Activated T-cell treated with anti-CD3 and anti-CD28 coated beads, Interleukin-2, amount 50 U/mL, for 72 hours (primary cell): ENCODE results near the gene POP4. TPM values are rescaled to one million over a fixed set of nuclear protein-coding genes. Genes with fewer than 3 reads are reported as not detected.

Experiments
- ATAC-seq, 2 donors: fragments of 150-1000 bp; cut with Tn5 transposase; replicated peaks in 1 of 2; 2 replicates each; pipeline ENCODE4 v1.10.0; 2021; ENCODE audit warnings: moderate library complexity in 2 of 2, mild to moderate bottlenecking in 1 of 2
- DNase-seq, 2 donors: peaks; one replicate each; pipeline ENCODE4 v3.0.0; 2021 to 2022; ENCODE audit warnings: mixed read lengths in 1 of 2
- H3K27ac Mint-ChIP-seq: one replicate; pipeline ENCODE4 v1.8.0; 2022; ENCODE audit warnings: mild to moderate bottlenecking, moderate library complexity, mixed read lengths
- H3K27me3 Mint-ChIP-seq: one replicate; pipeline ENCODE4 v1.8.0; 2022; ENCODE audit warnings: low read depth, mixed read lengths
- H3K36me3 Mint-ChIP-seq, 2 donors: one replicate each; pipeline ENCODE4 v1.8.0; 2022; ENCODE audit warnings: mixed read lengths in 2 of 2, mild to moderate bottlenecking in 1 of 2; ENCODE audit not compliant: insufficient read depth in 2 of 2
- H3K4me1 Mint-ChIP-seq: one replicate; pipeline ENCODE4 v1.8.0; 2022; ENCODE audit warnings: low read depth, mixed read lengths
- H3K4me3 Mint-ChIP-seq, 2 donors: one replicate each; pipeline ENCODE4 v1.8.0; 2022; ENCODE audit warnings: mild to moderate bottlenecking in 2 of 2, mixed read lengths in 2 of 2, moderate library complexity in 2 of 2
- H3K9me3 Mint-ChIP-seq, 2 donors: one replicate each; pipeline ENCODE4 v1.8.0; 2022; ENCODE audit warnings: mixed read lengths in 2 of 2
- total RNA-seq, 2 donors: library from RNA; stranded (reverse); gene quantifications; one replicate each; pipeline ENCODE4 v1.2.3, GENCODE V29; 2022

POP4 gene
- total RNA-seq, 2 donors from 2014 or later: 62.6 to 65.3 TPM

DNA sequence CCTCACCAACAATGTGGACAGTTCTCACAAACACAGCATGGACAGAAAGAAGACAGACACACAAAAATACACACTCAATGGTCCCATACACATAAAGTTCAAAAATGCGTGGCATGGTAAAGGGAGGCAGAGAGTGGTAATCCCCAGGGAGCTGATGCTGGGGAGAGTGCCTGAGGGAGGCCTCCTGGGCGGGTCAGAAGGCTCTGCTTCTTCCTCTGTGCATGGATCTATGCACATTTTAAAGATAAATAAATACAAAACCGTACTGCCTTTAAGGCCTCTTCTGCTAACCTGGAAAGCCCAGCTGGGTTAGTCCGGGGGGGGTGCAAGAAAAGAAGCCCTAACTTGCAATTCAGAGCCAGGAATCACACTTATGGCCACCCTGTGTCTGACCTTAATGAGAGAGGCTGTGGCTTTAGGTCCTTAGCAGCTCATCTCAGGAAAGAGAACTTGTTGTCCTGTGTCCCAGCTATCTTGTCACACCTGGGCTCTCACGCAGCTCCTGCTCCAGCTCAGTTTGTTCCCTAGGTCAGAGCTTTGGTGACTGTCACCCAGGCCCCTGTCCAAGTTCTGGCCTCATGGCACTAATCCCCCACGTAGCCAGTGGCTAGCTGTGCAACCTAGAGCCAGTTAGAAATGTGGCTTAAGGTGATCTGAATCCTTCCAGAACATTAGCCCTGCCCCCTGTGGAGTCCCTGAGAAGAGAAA, 28.5 kb downstream of the POP4 start:
- DNase-seq (no peak), ATAC-seq (no peak)
- no peaks in the 10 kb centered on the region for H3K36me3 Mint-ChIP-seq
- H3K4me1 Mint-ChIP-seq: no peaks in the 10 kb centered on the region
- no peaks in the 10 kb centered on the region for H3K9me3 Mint-ChIP-seq
- H3K4me3 Mint-ChIP-seq: no peak overlapping the region
- H3K27ac Mint-ChIP-seq: no peak overlapping the region
- no peaks in the 10 kb centered on the region for H3K27me3 Mint-ChIP-seq

GRCh38 chr19:29635963-29636362, 29.9 kb downstream of the POP4 start:
- Mint-ChIP-seq H3K9me3 (no peaks in the 10 kb centered on the region), H3K4me1 (no peaks in the 10 kb centered on the region), H3K27me3 (no peaks in the 10 kb centered on the region), H3K4me3 (no peak overlapping the region), H3K36me3 (no peaks in the 10 kb centered on the region), H3K27ac (no peak overlapping the region)
- no peak for DNase-seq
- no peak for ATAC-seq

- DNase-seq (no peak), ATAC-seq (no peak)
- Mint-ChIP-seq H3K4me3 (no peak overlapping the region), H3K9me3 (no peaks in the 10 kb centered on the region), H3K27me3 (no peaks in the 10 kb centered on the region), H3K27ac (no peak overlapping the region), H3K4me1 (no peaks in the 10 kb centered on the region), H3K36me3 (no peaks in the 10 kb centered on the region)
These were observed 30.7 kb downstream of the POP4 start for GRCh38 chr19:29636553-29637360.

DNA sequence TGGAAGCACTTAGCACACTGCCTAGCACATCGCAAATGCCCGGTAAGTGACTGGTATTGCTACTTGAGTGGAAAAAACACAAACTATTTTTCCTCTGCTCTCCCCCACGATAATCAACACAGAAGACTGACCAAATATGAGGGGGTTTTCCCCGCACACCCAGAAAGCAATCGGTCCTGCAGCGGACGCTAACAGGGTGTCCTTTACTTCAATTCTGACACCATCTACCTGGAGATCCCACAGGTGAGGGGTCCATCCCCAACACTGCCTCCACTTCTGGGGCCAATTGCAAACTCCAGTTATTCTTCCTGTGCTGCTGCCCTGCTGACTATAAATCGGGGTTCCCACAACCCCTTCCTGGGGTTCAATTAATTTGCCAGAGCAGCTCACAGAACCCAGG, 33.0 kb downstream of the POP4 start:
- ATAC-seq: no peak
- H3K36me3 Mint-ChIP-seq: no peaks in the 10 kb centered on the region
- DNase-seq: no peak
- H3K27me3 Mint-ChIP-seq: no peaks in the 10 kb centered on the region
- no peak overlapping the region for H3K27ac Mint-ChIP-seq
- H3K4me1 Mint-ChIP-seq: no peaks in the 10 kb centered on the region
- H3K4me3 Mint-ChIP-seq: no peak overlapping the region
- no peaks in the 10 kb centered on the region for H3K9me3 Mint-ChIP-seq

GRCh38 chr19:29640231-29640630, 34.1 kb downstream of the POP4 start:
- Mint-ChIP-seq H3K27me3 (no peaks in the 10 kb centered on the region), H3K9me3 (no peaks in the 10 kb centered on the region), H3K4me1 (peaks cover 3% of the 10 kb centered on the region), H3K36me3 (no peaks in the 10 kb centered on the region), H3K4me3 (no peak overlapping the region), H3K27ac (no peak overlapping the region)
- DNase-seq: no peak
- ATAC-seq: no peak

- Mint-ChIP-seq H3K4me1 (peaks cover 16% of the 10 kb centered on the region), H3K36me3 (no peaks in the 10 kb centered on the region), H3K27me3 (no peaks in the 10 kb centered on the region), H3K27ac (no peak overlapping the region), H3K4me3 (no peak overlapping the region), H3K9me3 (no peaks in the 10 kb centered on the region)
- DNase-seq: no peak
- no peak for ATAC-seq
These were observed 35.5 kb downstream of the POP4 start for GRCh38 chr19:29641597-29641996.

DNA sequence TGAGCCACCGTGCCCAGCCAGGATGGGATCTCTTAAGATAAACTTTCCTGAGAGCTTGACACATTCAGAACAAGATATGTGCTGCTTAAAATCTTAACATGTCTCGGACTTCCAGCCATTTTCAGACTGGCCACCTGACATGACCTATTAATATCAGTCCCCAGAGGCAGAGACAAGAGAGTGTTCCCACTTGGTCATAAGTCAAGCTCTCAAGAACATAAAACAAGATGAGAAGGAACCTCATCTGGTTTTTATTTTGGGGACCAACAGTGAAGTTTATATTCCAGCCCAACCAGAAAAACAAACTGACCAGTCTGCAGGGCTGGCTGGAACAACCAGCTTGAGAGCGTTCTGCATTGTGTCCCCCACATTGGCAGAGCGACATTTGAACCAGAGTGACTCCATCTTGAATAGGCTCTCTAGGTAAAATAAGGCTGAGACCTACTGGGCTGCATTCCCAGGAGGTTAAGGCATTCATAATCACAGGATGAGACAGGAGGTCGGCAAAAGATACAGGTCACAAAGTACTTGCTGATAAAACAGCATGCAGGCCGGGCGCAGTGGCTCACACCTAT, 37.4 kb downstream of the POP4 start:
- H3K4me3 Mint-ChIP-seq: no peak overlapping the region
- DNase-seq (no peak), ATAC-seq (no peak)
- H3K27me3 Mint-ChIP-seq: no peaks in the 10 kb centered on the region
- H3K4me1 Mint-ChIP-seq: peaks cover 17% of the 10 kb centered on the region
- no peaks in the 10 kb centered on the region for H3K36me3 Mint-ChIP-seq
- H3K9me3 Mint-ChIP-seq: no peaks in the 10 kb centered on the region
- no peak overlapping the region for H3K27ac Mint-ChIP-seq

DNA sequence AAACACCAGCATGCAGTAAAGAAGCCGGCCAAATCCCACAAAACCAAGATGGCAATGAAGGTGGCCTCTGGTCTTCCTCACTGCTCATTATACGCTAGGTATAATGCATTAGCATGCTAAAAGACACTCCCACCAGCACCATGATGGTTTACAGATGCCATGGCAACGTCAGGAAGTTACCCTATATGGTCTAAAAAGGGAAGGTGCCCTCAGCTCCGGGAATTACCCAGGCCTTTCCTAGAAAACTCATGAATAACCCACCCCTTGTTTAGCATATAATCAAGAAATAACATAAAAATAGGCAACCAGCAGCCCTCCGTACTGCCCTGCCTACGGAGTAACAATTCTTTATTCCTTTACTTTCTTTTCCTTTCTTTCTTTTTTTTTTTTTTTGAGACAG, 38.1 kb downstream of the POP4 start:
- Mint-ChIP-seq H3K36me3 (no peaks in the 10 kb centered on the region), H3K4me3 (no peak overlapping the region), H3K27me3 (no peaks in the 10 kb centered on the region), H3K27ac (no peak overlapping the region), H3K4me1 (peaks cover 17% of the 10 kb centered on the region), H3K9me3 (no peaks in the 10 kb centered on the region)
- DNase-seq (no peak), ATAC-seq (no peak)

GRCh38 chr19:29645491-29645867, 39.4 kb downstream of the POP4 start:
- Mint-ChIP-seq H3K4me3 (peak overlapping the region; percentile 74 to 78), H3K9me3 (no peaks in the 10 kb centered on the region), H3K36me3 (no peaks in the 10 kb centered on the region), H3K27ac (no peak overlapping the region), H3K4me1 (peaks cover 17% of the 10 kb centered on the region), H3K27me3 (no peaks in the 10 kb centered on the region)
- ATAC-seq: no peak
- no peak for DNase-seq

DNA sequence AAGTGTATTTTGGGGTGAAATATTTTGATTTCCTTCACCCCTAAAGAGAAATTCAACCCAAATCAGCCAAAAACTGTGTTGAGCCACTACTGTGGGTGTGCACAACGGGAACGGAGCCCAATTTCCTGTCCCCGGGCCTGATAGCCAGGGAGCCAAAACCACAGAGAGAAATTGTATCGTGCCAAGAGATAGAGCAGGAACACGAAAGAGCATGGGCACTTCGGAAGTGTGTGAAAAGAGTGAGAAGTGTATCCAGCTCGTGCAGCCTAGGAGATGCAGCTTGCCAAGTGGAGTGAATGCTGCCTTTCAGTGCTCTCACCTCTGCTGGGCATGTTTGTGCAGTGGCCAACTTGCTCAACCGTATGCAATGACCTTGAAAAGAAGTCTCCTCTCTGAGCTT, 39.8 kb downstream of the POP4 start:
- Mint-ChIP-seq H3K4me3 (peak overlapping the region; percentile 74 to 78), H3K4me1 (peaks cover 17% of the 10 kb centered on the region), H3K36me3 (no peaks in the 10 kb centered on the region), H3K27ac (no peak overlapping the region), H3K9me3 (no peaks in the 10 kb centered on the region), H3K27me3 (no peaks in the 10 kb centered on the region)
- no peak for DNase-seq
- ATAC-seq: peak in 1 of 2 donors; percentile 26

GRCh38 chr19:29650772-29651387, 44.8 kb downstream of the POP4 start:
- H3K4me1 Mint-ChIP-seq: peaks cover 16% of the 10 kb centered on the region
- no peak overlapping the region for H3K27ac Mint-ChIP-seq
- peaks cover 0 to 2% of the 10 kb centered on the region in 2 donors for H3K9me3 Mint-ChIP-seq
- no peak for ATAC-seq
- peaks cover 16% of the 10 kb centered on the region for H3K27me3 Mint-ChIP-seq
- no peak for DNase-seq
- peaks cover 0 to 3% of the 10 kb centered on the region in 2 donors for H3K36me3 Mint-ChIP-seq
- H3K4me3 Mint-ChIP-seq: no peak overlapping the region

DNA sequence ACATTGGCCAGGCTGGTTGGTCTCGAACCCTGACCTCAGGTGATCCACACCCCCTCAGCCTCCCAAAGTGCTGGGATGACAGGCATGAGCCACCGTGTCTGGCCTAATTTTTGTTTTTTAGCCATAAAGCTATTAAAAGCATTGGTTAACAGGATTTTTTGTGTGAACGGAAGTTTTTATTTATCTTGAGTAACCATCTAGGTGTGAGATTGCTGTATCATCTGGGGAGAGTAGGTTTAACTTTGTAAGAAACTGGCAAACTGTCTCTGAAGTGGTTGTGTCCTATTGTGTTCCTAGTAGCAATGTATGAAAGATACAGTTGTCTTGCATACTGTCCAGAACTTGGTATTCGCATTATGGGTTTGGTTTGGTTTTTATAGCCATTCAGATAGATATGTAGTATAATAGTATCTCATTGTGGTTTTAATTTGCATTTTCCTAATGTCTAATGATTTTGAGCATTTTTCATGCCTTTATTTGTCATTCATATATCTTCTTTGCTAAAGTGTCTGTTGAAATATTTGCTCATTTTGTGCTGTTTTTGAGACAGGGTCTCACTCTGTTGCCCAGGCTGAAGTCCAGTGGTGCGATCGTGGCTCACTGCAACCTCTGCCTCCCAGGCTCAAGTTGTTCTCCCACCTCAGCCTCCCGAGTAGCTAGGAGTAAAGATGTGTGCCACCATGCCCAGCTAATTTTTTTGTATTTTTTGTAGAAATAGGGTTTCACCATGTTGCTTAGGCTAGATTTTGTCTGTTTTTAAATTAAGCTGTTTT, 45.7 kb downstream of the POP4 start:
- H3K27ac Mint-ChIP-seq: no peak overlapping the region
- H3K36me3 Mint-ChIP-seq: peaks cover 0 to 3% of the 10 kb centered on the region in 2 donors

More for the DNA sequence above, 45.7 kb downstream of the POP4 start:
- DNase-seq (no peak), ATAC-seq (no peak)
- Mint-ChIP-seq H3K9me3 (peaks cover 0 to 2% of the 10 kb centered on the region in 2 donors), H3K27me3 (peaks cover 16% of the 10 kb centered on the region), H3K4me1 (peaks cover 10% of the 10 kb centered on the region), H3K4me3 (no peak overlapping the region)
